WTC11 (cell line): ENCODE data around the gene KCND3. TPM values are rescaled to one million over a fixed set of nuclear protein-coding genes. Genes with fewer than 3 reads are reported as not detected.

Experiments
- ATAC-seq: fragments of 200-7000 bp; cut with Tn5 transposase; 2 replicates; pipeline ENCODE4 v1.10.0; 2021; ENCODE audit warnings: mild to moderate bottlenecking, moderate library complexity
- CTCF ChIA-PET: fragments of 300-600 bp; sonication (Branson Sonifier 250); formaldehyde crosslinking; loops from one replicate; lab custom pipeline; 2021; ENCODE audit warnings: antibody characterized with exemption; lab: Charles Lee
- POLR2A ChIA-PET: fragments of 350-600 bp; sonication (Branson Sonifier 250); formaldehyde crosslinking; loops from one replicate; lab custom pipeline; 2021; ENCODE audit warnings: antibody characterized with exemption; lab: Charles Lee
- DNase-seq: peaks from one replicate; pipeline ENCODE4 v3.0.0; 2021; ENCODE audit warnings: low spot score
- H3K27ac Mint-ChIP-seq: 2 replicates; pipeline ENCODE4 v1.8.0; 2021; ENCODE audit warnings: mixed read lengths
- H3K27me3 Mint-ChIP-seq: 2 replicates; pipeline ENCODE4 v1.8.0; 2021; ENCODE audit warnings: low read depth, mild to moderate bottlenecking, moderate library complexity, mixed read lengths
- H3K36me3 Mint-ChIP-seq: 2 replicates; pipeline ENCODE4 v1.8.0; 2021; ENCODE audit warnings: mixed read lengths
- H3K4me1 Mint-ChIP-seq: 2 replicates; pipeline ENCODE4 v1.8.0; 2022; ENCODE audit warnings: mixed read lengths
- H3K4me3 Mint-ChIP-seq: 2 replicates; pipeline ENCODE4 v1.8.0; 2021; ENCODE audit warnings: mild to moderate bottlenecking, moderate library complexity, mixed read lengths
- H3K9me3 Mint-ChIP-seq: 2 replicates; pipeline ENCODE4 v1.8.0; 2021; ENCODE audit warnings: mixed read lengths
- AR ChIP-seq: fragments of 250-450 bp; sonication (Bioruptor Pico); IDR thresholded peaks from 2 replicates; pipeline ENCODE4 v1.9.0; 2021; ENCODE audit warnings: mild to moderate bottlenecking
- ATF2 ChIP-seq: sonication (generic); formaldehyde crosslinking; IDR thresholded peaks from 2 replicates; pipeline ENCODE4 v1.8.1; 2022; ENCODE audit warnings: low read depth, missing genetic modification reagents, borderline replicate concordance
- CBFB ChIP-seq: sonication (generic); formaldehyde crosslinking; IDR thresholded peaks from 2 replicates; pipeline ENCODE4 v1.8.1; 2022; ENCODE audit warnings: mild to moderate bottlenecking, low read depth, missing genetic modification reagents
- CDX4 ChIP-seq: fragments of 250-450 bp; sonication (Bioruptor Pico); IDR thresholded peaks from 2 replicates; pipeline ENCODE4 v1.9.0; 2021; ENCODE audit warnings: moderate library complexity, mild to moderate bottlenecking, inconsistent platforms, borderline replicate concordance
- CREB1 ChIP-seq: sonication (generic); formaldehyde crosslinking; IDR thresholded peaks from 2 replicates; pipeline ENCODE4 v1.8.0; 2023; ENCODE audit warnings: mild to moderate bottlenecking, missing genetic modification reagents
- CREM ChIP-seq: sonication (generic); formaldehyde crosslinking; IDR thresholded peaks from 2 replicates; pipeline ENCODE4 v1.8.1; 2022; ENCODE audit warnings: mild to moderate bottlenecking, missing genetic modification reagents, moderate library complexity
- E2F1 ChIP-seq: sonication (generic); formaldehyde crosslinking; IDR thresholded peaks from 2 replicates; pipeline ENCODE4 v1.8.0; 2022; ENCODE audit warnings: mild to moderate bottlenecking, missing genetic modification reagents
- ERG ChIP-seq: fragments of 250-450 bp; sonication (Bioruptor Pico); IDR thresholded peaks from 2 replicates; pipeline ENCODE4 v1.8.0; 2021; ENCODE audit warnings: mild to moderate bottlenecking
- ETV6 ChIP-seq: sonication (generic); formaldehyde crosslinking; IDR thresholded peaks from 2 replicates; pipeline ENCODE4 v1.8.1; 2022; ENCODE audit warnings: mild to moderate bottlenecking, missing genetic modification reagents
- MAX ChIP-seq: sonication (generic); formaldehyde crosslinking; IDR thresholded peaks from 2 replicates; pipeline ENCODE4 v1.8.0; 2022; ENCODE audit warnings: mild to moderate bottlenecking, missing genetic modification reagents
- MYBL2 ChIP-seq: sonication (generic); formaldehyde crosslinking; IDR thresholded peaks from 2 replicates; pipeline ENCODE4 v1.8.1; 2023; ENCODE audit warnings: mild to moderate bottlenecking, moderate library complexity, missing genetic modification reagents
- NFE2L1 ChIP-seq: sonication (generic); formaldehyde crosslinking; IDR thresholded peaks from 2 replicates; pipeline ENCODE4 v1.8.1; 2023; ENCODE audit warnings: missing genetic modification reagents
- PRRX2 ChIP-seq: fragments of 250-450 bp; sonication (Bioruptor Pico); IDR thresholded peaks from 2 replicates; pipeline ENCODE4 v1.8.0; 2021; ENCODE audit warnings: mild to moderate bottlenecking
- SMAD3 ChIP-seq: sonication (generic); formaldehyde crosslinking; IDR thresholded peaks from 2 replicates; pipeline ENCODE4 v1.8.0; 2022; ENCODE audit warnings: missing genetic modification reagents, mild to moderate bottlenecking, borderline replicate concordance
- SOX15 ChIP-seq: fragments of 250-450 bp; sonication (Bioruptor Pico); IDR thresholded peaks from 2 replicates; pipeline ENCODE4 v1.9.0; 2021; ENCODE audit warnings: mild to moderate bottlenecking
- TEAD1 ChIP-seq: sonication (generic); formaldehyde crosslinking; IDR thresholded peaks from 2 replicates; pipeline ENCODE4 v1.8.0; 2022; ENCODE audit warnings: mild to moderate bottlenecking, missing genetic modification reagents
- ZBTB21 ChIP-seq: sonication (generic); formaldehyde crosslinking; IDR thresholded peaks from 2 replicates; pipeline ENCODE4 v1.8.1; 2023; ENCODE audit warnings: mild to moderate bottlenecking, missing genetic modification reagents, borderline replicate concordance
- ZMAT4 ChIP-seq: fragments of 250-450 bp; sonication (Bioruptor Pico); IDR thresholded peaks from 2 replicates; pipeline ENCODE4 v1.9.0; 2021; ENCODE audit warnings: mild to moderate bottlenecking
- ZNF121 ChIP-seq: sonication (generic); formaldehyde crosslinking; IDR thresholded peaks from 2 replicates; pipeline ENCODE4 v1.8.0; 2023; ENCODE audit warnings: missing genetic modification reagents
- ZNF396 ChIP-seq: fragments of 250-450 bp; sonication (Bioruptor Pico); IDR thresholded peaks from 2 replicates; pipeline ENCODE4 v1.8.0; 2021; ENCODE audit warnings: mild to moderate bottlenecking, moderate library complexity, borderline replicate concordance
- ZNF423 ChIP-seq: fragments of 250-450 bp; sonication (Bioruptor Pico); IDR thresholded peaks from 2 replicates; pipeline ENCODE4 v2.1.2; 2022; ENCODE audit warnings: mild to moderate bottlenecking, moderate library complexity
- ZNF512 ChIP-seq: sonication (generic); formaldehyde crosslinking; IDR thresholded peaks from 2 replicates; pipeline ENCODE4 v1.8.1; 2022; ENCODE audit warnings: missing genetic modification reagents, borderline replicate concordance
- ZSCAN18 ChIP-seq: fragments of 250-450 bp; sonication (Bioruptor Pico); IDR thresholded peaks from 2 replicates; pipeline ENCODE4 v2.1.2; 2022; ENCODE audit warnings: mild to moderate bottlenecking, moderate library complexity
- total RNA-seq: library from RNA; stranded (reverse); gene quantifications from 3 replicates; pipeline ENCODE4 v1.2.3, GENCODE V29; 2021

Gene KCND3
- total RNA-seq, 1 experiment from 2014 or later = 0.35 TPM

GRCh38 chr1:112027696-112028095, 38.2 kb upstream of the KCND3 start:
- DNase-seq = no peak
- Mint-ChIP-seq H3K4me3 (no peak overlapping the region), H3K27me3 (no peaks in the 10 kb centered on the region), H3K4me1 (no peaks in the 10 kb centered on the region), H3K27ac (no peak overlapping the region), H3K36me3 (no peaks in the 10 kb centered on the region)
- no peak for ATAC-seq
- CTCF ChIA-PET = no interaction called here
- POLR2A ChIA-PET = no interaction called here
- TF ChIP-seq ZNF423 (CRISPR knock-in tag) (no peak), CREM (CRISPR knock-in tag) (no peak), CBFB (CRISPR knock-in tag) (no peak), PRRX2 (CRISPR knock-in tag) (no peak), CREB1 (CRISPR knock-in tag) (no peak), ZNF512 (CRISPR knock-in tag) (no peak), MYBL2 (CRISPR knock-in tag) (no peak), ZNF396 (CRISPR knock-in tag) (no peak), ZNF121 (CRISPR knock-in tag) (no peak), SOX15 (CRISPR knock-in tag) (no peak), AR (CRISPR knock-in tag) (no peak), SMAD3 (no peak), CDX4 (CRISPR knock-in tag) (no peak), TEAD1 (no peak), ZSCAN18 (CRISPR knock-in tag) (no peak), ATF2 (CRISPR knock-in tag) (no peak), ZBTB21 (CRISPR knock-in tag) (no peak)
- TF ChIP-seq, all 79 proteins: peak for 0
- H3K9me3 Mint-ChIP-seq = no peaks in the 10 kb centered on the region

GRCh38 chr1:112026501-112026900, 37.0 kb upstream of the KCND3 start:
- no peaks in the 10 kb centered on the region for H3K4me1 Mint-ChIP-seq
- no peak overlapping the region for H3K4me3 Mint-ChIP-seq
- ATAC-seq (no peak), DNase-seq (no peak)
- POLR2A ChIA-PET = no interaction called here
- no peaks in the 10 kb centered on the region for H3K27me3 Mint-ChIP-seq
- CTCF ChIA-PET = no interaction called here
- H3K9me3 Mint-ChIP-seq = no peaks in the 10 kb centered on the region
- no peak overlapping the region for H3K27ac Mint-ChIP-seq
- no peaks in the 10 kb centered on the region for H3K36me3 Mint-ChIP-seq
- no peak for TF ChIP-seq ETV6 (CRISPR knock-in tag)
- no peak for TF ChIP-seq NFE2L1 (CRISPR knock-in tag)
- TF ChIP-seq PRRX2 (CRISPR knock-in tag) = no peak
- TF ChIP-seq ERG (CRISPR knock-in tag) = no peak
- TF ChIP-seq E2F1 (CRISPR knock-in tag) = no peak
- no peak for TF ChIP-seq ZMAT4 (CRISPR knock-in tag)
- TF ChIP-seq MAX (CRISPR knock-in tag) = no peak
